Renal cortex interstitium (tissue), 11 donors: ENCODE data around the gene NTRK3. TPM values are rescaled to one million over a fixed set of nuclear protein-coding genes. Genes with fewer than 3 reads are reported as not detected.

ENCODE experiments used
- DNase-seq, 11 donors: peaks; one replicate each; pipeline ENCODE4 v3.0.0-alpha.2; 2013; ENCODE audit warnings: low read depth in 9 of 11, low spot score in 4 of 11; ENCODE audit errors: extremely low read depth in 1 of 11
- polyA plus RNA-seq, 3 donors: library from polyadenylated mRNA; unstranded; fragments of 120-200 nt; gene quantifications; one replicate each; pipeline ENCODE4 v1.2.1, GENCODE V29; 2013; ENCODE audit not compliant: insufficient read length in 3 of 3

Gene NTRK3
- polyA plus RNA-seq, 3 donors = 9.1 to 19.2 (median 13.7) TPM

- DNase-seq = no peak
These were observed 59.6 kb downstream of the NTRK3 start for GRCh38 chr15:88196961-88197360.

GRCh38 chr15:88194162-88194561 is 62.4 kb downstream of the NTRK3 start:
- no peak for DNase-seq

GRCh38 chr15:88193415-88193814 is 63.1 kb downstream of the NTRK3 start:
- DNase-seq = no peak

- no peak for DNase-seq
These were observed 64.8 kb downstream of the NTRK3 start for GRCh38 chr15:88191812-88192165.

- DNase-seq = no peak
These were observed 66.3 kb downstream of the NTRK3 start for GRCh38 chr15:88190232-88190631.

GRCh38 chr15:88188300-88188699 is 68.2 kb downstream of the NTRK3 start:
- no peak for DNase-seq

- DNase-seq = no peak
These were observed 69.3 kb downstream of the NTRK3 start for GRCh38 chr15:88187195-88187594.

- DNase-seq = no peak
These were observed 71.0 kb downstream of the NTRK3 start for GRCh38 chr15:88185584-88185983.

- peak in 6 of 11 donors; percentile 4 to 36 (median 17) for DNase-seq
These were observed 74.9 kb downstream of the NTRK3 start for GRCh38 chr15:88181613-88182012.

- no peak for DNase-seq
These were observed 77.0 kb downstream of the NTRK3 start for GRCh38 chr15:88179562-88179961.

- no peak for DNase-seq
These were observed 77.9 kb downstream of the NTRK3 start for GRCh38 chr15:88178631-88179030.

GRCh38 chr15:88177451-88177850 is 79.1 kb downstream of the NTRK3 start:
- no peak for DNase-seq

- no peak for DNase-seq
These were observed 82.0 kb downstream of the NTRK3 start for GRCh38 chr15:88174571-88174970.

- DNase-seq = peak; percentile 10 to 65 (median 41)
These were observed 90.2 kb downstream of the NTRK3 start for GRCh38 chr15:88166082-88166993.

GRCh38 chr15:88161636-88162035 is 94.9 kb downstream of the NTRK3 start:
- no peak for DNase-seq

GRCh38 chr15:88155310-88155709 is 101.2 kb downstream of the NTRK3 start:
- no peak for DNase-seq

GRCh38 chr15:88152672-88153071 is 103.9 kb downstream of the NTRK3 start:
- DNase-seq = no peak

- DNase-seq = no peak
These were observed 108.8 kb downstream of the NTRK3 start for GRCh38 chr15:88147760-88148159.

GRCh38 chr15:88144921-88145653 is 111.5 kb downstream of the NTRK3 start:
- DNase-seq = no peak

- no peak for DNase-seq
These were observed 114.4 kb downstream of the NTRK3 start for GRCh38 chr15:88142121-88142520.
